K562 treated with DMSO at 1 percent for 48 hours (cell line): Measurements from ENCODE around the gene RAE1. TPM values are rescaled to one million over a fixed set of nuclear protein-coding genes. Genes with fewer than 3 reads are reported as not detected.

Experiments
- total RNA-seq: library from RNA; unstranded; fragments of 300-600 nt; gene quantifications from 2 replicates; pipeline ENCODE4 v1.2.3, GENCODE V29; 2022; ENCODE audit warnings: low replicate concordance; ENCODE audit errors: extremely low read depth

RAE1 gene, protein sequence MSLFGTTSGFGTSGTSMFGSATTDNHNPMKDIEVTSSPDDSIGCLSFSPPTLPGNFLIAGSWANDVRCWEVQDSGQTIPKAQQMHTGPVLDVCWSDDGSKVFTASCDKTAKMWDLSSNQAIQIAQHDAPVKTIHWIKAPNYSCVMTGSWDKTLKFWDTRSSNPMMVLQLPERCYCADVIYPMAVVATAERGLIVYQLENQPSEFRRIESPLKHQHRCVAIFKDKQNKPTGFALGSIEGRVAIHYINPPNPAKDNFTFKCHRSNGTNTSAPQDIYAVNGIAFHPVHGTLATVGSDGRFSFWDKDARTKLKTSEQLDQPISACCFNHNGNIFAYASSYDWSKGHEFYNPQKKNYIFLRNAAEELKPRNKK
- total RNA-seq, result not detected in 2 replicates

DNA sequence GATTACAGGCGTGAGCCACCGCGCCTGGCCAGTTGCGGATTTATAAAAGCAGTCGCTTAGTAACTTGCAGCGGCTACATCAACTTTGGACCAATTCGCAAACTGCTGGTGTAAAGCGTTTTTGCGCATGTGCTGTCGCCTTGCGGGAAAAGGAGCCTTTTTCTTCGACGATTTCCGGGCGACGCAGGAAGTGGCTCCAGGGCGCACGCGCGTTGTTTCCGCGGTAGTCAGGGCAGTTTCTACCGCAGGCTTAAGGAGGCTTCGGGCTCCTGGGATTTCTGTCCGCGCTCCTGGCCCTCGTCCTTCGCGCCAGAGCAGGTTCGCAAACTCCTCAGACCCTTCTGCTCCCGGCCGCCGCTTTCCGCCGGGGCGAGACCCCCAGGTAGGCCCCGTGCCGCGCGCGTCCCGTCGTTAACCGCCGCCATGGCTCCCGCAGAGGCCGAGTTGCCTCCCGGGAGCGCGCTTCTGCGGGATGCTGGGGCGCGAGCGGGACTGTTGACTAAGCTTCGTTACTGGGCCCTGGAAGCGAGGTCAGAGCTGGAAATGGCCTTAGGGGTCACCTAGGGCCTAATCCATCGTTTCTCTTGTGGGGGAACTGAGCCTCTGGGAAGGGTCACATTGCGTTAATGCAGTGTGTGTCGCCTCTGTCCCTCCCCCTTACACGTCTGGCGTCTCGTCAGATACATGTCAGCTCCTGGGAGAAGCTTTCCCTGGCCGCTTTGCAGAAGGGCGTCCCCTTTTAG lies at the start of gene RAE1:
TSS of gene RAE1 (plus strand) at position 214 of the 742 bp plus-strand sequence. CDS start 2,784 bp downstream, outside the sequence.

DNA sequence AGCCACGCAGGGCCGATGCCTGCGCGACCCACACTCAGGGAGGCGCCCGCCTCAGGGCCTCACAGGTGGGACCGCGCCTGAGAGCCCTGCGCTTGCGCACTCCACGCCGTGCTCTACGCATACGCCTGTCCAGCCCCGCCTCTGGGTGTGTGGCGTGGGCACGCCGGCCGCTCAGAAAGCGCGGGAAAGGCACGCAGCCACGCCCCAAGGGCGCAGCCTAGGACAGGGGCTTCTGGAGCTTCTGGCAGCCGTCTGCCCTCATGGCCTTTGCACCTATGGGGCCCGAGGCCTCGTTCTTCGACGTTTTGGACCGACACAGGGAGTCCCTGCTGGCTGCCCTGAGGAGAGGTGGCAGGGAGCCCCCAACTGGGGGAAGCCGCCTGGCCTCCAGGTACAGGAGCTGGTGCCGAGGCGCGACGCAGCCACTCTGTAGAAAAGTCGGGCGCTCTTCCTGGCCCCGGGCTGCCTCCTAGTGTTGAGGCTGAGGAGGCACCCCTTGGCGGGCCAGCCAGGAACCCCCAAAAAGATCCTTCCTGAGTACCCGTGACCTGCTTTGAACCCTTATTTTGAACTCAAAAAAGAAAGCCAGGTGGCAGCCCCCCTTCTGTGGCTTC lies 21.3 kb upstream of the RAE1 start, which contains the start of gene SPO11:
TSS of gene SPO11 (plus strand) at position 196 of the 614 bp plus-strand sequence. CDS start at position 261, 65 bp downstream.

DNA sequence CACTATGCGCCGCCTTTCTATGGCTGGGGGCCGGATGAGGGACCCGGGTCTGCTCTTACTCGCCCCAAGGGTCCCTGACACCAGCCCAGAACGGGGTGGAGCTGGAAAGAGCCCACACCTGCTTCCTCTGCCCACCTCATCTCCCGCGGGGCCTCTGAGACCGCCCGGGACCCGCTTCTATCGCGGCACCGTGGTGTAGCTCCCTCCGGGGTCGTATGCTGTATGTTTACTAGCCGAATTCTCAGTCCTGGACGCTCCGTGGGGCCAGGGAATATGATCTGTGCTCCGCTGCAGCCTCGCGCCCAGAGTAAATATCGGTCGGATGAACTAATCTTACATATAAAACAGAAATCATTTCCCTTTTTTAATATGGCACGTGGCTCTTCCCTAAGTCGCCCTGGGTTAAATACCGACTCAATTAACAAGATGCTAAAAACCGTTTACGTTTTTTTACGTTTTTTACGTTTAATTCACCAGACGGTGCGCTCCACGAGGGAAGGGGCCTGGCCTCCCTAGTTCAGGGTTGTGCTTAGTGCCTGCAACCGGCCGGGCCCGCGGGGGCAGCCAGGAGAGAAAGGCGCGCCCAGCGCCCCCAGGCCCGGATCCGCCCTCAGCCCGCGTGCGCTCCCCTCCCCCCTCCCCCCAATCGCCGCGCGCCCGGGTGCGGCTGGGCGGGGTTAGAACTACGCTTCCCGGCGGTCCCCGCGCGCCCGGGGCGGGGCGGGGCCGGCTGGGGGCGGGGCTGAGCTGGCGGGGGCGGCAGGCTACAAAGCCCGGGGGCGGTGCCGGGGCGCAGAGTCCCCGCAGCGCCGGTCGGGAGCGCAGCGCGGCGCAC lies 39.8 kb downstream of the RAE1 start, which contains the start of gene RBM38:
TSS of gene RBM38 (plus strand) at position 793 of the 835 bp plus-strand sequence. CDS start 186 bp downstream, outside the sequence.

Other genes with a start within 250 kb of the RAE1 start
- gene BMP7, start 84.6 kb upstream of the RAE1 start, total RNA-seq, result not detected in 2 replicates
- not detected in 2 replicates for gene SPO11, start 21.5 kb upstream of the RAE1 start, total RNA-seq
- gene RBM38, start 40.1 kb downstream of the RAE1 start, total RNA-seq, result not detected in 2 replicates
- gene CTCFL, start 173.9 kb downstream of the RAE1 start, total RNA-seq, result not detected in 2 replicates
- not detected in 2 replicates for gene PCK1, start 209.9 kb downstream of the RAE1 start, total RNA-seq